Activated gamma-delta T cell (primary cell): Measurements from ENCODE around the gene EFCAB11.

Experiments used
- DNase-seq: peaks from one replicate; lab custom pipeline; 2025; lab: John Stamatoyannopoulos, UW

Gene EFCAB11

DNA sequence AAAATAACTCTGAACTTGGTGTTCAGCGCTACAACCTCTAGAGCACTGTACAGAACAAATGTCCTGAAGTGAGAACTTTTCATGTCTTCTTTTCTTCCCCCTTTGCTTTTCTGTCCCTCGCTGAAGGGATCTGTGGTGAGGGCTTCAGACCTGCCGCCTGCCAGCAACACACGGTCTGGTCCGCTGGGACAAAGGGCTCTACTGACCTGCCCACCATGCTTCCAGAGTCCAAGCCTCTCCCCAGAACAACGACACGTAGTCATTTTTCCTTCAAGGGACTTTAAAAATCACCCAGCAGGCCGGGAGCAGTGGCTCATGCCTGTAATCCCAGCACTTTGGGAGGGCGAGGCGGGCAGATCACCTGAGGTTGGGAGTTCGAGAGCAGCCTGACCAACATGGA is 140.4 kb downstream of the EFCAB11 start:
- no peak for DNase-seq

DNA sequence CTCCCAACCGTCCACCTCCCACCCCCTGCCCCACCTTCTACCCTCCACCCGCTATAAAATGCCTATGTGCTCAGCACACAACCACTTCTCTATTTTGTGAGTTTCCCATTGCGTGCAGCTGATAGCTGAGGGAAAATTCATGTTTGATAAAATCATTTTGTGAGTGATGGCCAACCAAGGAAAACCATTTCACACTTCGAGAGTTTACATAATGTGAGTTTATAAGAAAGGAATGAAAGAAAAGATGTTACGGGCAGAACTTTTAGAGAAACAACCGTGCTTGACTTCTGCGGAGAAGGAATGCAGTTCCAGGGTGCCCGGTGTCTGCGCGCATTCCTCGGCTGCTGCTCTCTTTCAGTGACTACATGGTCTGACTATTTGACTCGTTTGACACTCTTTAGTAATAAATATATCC is 140.9 kb downstream of the EFCAB11 start:
- no peak for DNase-seq

DNA sequence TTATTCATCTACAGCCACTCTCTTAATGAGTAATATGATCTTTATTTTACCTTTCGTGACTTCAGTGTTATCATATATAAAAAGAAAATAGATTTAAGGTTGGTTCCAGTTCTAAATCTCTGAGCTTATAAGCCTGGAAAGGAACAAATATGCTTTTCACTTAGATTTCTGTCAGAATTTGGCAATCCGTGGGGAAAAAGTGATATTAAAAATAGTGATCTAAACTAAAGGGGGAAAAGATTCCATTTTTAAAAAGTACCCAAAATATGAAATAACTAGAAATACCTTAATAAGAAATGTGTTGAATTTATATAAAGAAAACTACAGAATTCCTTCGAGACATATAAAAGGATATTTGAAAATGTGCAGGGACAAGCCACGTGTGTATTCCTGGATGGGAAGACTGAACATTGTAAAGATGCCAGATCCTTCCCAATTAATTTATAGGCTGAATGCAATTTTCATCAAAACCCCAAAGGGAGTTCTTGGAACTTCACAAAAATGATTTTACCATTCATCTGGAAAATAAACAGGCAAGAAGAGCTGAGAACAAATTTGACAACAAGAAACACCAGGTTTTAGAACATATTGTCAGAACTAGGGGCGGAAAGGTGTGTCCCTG is 142.5 kb downstream of the EFCAB11 start:
- no peak for DNase-seq

DNA sequence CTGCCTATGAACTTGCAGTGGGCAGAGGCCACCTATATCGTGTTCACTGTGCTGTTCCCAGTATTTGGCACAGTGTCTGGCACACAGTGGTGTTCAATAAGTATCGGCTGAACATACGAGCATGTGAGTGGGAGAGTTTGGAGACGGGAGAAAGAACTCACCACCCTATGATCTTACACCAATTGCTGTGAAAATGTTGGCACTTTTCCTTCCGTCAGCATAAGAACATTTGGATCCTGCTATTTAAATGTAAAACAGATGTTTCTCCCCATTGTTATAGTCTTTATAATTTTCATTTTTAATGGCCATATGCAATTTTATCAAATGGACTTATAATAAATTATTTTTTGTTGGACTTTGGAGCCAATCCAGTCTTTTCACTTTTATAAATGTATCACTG is 144.4 kb downstream of the EFCAB11 start:
- DNase-seq: no peak

DNA sequence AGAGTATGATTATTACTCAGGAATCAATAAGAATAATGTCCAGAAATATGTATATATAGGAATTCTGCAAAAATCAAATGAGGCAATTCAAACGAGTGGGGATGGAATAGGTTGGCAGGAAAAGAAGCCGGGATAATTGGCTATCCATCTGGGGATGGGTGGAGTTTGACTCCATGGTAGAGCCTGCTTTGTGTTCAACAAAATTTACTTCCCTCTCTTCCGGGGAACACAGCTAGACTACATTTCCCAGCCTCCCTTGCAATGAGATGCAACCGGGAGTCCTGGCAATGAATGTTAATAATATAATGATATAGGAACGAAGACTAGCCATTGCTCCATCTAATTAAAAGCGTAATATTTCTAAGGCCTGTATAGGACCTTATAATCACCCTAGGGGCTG is 146.6 kb downstream of the EFCAB11 start:
- DNase-seq: no peak

DNA sequence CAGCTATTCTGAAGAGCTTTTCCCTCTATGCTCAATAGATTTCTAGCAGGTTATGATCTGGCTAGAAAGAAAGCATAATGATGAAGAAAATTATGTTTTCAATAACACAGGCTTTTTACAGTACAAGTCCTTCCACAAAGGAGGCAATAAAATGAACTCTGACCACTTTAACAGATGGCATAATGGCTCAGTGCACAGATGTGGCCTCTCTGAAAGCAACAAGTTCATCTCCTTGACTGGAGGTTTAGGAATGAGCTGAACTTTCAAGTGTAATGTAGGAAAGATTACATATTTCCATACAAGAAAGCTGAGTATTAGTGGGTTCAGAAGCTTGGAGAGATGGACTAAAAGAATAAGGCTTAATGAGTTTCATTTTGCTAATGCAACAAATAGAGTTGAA is 147.4 kb downstream of the EFCAB11 start:
- DNase-seq: no peak

DNA sequence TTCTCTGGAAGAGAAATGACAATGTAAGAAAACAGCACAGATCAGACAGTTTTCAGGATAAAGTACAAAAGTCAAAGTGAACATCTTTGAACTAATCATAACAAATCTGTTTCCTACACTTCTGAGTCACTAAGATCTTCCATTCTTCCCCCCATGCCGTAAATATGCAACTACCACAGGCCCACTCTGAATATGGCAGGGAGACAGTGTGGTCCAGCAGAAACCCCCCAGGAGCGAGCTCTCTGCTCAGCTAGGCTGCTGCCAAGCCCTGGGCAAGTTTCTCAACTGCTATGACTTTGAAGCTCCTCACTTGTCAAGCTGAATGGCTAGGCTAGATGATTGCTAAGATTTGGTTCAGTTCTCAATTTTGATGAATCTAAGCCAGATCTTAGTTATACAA is 148.1 kb downstream of the EFCAB11 start:
- DNase-seq: no peak

DNA sequence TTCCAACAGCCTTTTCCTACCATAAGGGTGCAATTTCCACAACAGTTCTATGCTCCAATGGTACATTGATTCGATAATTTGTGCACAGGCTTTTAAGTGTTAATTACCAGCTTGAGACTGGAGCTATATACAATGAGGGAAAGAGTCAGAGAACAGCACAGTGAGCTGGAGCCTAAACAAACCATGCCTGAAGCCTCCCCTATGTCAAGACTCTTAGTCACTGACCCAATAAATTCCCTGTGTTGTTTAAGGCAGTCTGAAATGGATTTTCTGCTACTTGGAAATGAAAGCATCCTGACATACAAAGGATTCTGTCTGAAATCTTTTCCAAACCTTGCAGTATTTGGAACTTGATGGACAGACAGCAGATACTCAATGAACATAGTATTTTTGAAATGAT is 149.0 kb downstream of the EFCAB11 start:
- DNase-seq: no peak

DNA sequence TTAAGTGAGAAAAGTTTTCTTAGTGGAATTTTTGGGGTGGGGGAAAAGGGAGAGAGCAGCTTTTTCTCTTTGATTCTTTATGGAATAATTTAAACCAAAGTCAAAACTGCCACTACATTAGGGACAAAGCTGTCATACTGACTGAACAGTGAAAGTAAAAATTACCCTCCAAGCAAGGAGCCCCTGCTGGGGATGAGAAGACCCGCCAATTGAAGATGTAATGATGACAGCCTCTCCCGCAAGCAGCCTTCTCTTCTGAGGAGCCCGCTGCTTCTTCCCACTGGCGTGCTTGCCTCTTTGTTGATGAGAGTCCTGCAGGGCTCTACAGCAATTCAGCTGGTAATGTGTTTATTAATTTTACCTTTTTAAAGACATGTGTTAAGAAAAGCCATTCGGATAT is 151.0 kb downstream of the EFCAB11 start:
- DNase-seq: no peak

DNA sequence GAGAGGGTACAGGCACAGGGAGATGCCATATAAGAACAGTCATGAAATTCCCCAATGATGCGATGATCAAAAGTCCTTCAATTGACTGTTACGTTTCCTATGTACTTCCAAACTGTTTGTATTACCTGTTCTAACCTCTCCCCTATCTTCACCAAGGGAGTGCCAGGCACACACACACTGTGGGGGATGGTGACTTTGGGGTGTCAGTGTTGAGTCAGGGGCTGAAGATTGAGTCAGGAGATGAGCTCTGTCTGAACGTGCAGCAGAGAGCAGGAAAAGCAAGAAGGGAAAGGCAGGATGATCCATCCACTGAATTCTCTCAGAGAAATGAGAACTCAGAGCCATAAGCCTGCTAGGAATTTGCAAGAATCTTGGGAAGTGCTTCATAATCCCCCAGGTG is 153.4 kb downstream of the EFCAB11 start:
- no peak for DNase-seq

DNA sequence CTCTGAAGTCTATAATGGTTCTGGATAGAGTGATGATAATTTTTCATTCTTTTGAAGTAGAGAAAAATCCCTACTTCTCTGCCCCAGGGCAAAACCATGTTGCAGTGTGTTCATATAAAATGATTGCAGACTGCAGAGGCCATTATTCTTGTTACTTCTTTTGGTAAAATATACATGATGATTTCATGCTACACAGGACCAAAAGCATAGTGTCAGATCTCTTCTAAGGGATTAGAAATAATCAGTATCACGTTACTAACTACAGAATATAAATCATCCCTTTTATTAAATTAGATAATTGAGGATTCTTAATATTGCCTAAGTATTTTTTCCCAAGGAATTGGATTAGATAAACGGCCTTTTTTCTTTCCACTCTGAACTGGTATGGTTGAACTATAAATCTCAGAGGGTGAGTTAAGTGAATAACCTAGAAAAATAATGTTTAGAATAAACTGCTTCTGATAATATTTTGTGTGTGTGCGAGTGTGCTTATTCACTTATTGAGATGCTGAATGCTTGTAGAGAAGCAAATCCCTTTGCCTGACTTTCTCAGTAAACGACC is 156.2 kb downstream of the EFCAB11 start:
- no peak for DNase-seq

DNA sequence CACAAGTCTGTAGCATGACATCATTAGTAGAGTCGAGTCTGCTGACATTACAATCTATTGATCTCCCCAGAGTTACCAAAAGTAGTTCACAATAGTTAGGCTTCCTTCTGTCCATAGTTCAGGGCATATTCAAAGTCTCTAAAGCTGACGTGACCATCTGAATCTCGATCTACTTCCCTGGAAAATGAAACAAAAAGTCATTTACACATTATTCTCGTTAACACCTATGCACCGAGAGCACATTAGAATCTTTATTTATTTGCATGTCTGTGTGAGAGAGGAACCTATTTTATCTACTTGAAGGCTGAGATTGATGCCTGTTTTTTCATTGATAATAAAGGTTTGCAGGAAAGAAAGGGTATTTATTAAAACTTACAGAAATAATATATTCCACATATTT is 157.4 kb downstream of the EFCAB11 start:
- no peak for DNase-seq

DNA sequence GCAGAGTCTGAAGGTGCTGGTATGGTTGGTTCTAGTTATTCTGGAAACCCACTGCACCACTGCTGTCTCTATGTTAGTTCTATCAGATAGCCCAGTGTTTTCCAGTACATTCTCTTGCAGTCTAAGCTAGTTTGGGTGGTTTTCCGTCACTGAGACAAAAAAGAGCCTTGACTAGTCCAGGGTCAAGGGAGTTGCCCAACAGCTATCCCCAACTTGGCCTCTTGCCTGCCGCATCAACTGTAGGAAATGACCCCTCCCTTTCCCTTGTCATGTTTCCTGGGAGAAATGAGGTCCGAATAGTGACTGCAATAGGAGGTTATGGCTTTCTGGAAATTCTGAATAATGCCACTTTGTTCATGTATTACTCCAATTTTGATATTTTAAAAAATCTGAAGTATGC is 160.4 kb downstream of the EFCAB11 start:
- DNase-seq: no peak

DNA sequence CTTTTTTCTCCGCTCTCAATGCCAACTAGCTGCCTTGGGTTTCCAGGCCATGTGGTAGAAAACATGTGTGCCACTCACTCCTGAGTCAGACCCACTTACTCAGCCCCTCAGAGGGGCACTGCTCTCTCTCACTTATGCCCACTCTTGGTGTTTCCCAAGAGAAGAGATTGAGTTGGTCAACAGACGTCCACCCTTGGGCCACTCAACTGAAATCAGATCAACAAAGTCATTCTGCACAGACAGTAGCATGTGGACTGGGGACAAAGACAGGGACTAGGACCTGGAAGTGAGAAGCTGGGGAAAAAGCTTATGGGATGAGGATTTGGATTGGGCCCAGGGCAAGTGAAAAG is 161.2 kb downstream of the EFCAB11 start:
- no peak for DNase-seq

DNA sequence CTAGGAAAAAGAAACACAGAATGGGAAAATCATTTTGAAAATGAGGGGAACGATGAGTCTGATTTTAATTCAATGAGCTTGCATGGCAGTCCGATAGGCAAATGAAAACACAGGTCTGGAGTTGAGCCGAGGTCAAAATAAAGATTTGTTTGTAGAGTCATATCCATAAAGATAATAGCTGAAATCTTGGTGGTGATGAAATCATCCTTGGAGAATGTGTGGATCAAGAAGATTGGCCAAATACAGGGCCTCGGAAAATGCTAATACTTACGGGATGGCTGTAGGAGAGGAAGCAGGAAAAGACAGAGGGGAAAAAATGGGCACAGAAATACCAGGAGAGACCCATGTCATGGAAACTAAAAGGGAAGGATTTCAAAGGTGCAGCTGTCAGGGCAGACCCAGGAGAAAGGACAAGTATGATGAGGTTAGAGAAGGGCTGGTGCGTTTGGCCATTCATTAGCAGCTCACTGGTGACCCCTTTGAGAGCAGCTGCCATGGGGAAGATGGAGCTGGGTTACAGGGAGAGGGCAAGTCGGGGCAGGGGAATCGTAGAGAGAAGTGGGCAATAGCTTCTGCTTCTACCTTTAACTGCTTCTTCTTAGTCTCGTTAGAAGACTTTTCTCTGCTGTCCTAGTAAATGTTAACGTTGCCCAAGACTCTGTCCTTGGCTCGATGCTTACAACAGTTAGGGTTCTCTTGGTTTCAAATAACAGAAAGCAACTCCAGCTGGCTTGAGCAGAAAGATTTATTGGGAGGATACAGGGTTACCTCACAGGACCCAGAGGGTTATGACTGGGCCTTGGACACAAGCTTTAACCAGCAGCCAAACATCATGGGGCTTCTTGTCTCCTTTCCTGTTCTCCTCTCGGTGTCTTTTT is 161.8 kb downstream of the EFCAB11 start:
- no peak for DNase-seq

DNA sequence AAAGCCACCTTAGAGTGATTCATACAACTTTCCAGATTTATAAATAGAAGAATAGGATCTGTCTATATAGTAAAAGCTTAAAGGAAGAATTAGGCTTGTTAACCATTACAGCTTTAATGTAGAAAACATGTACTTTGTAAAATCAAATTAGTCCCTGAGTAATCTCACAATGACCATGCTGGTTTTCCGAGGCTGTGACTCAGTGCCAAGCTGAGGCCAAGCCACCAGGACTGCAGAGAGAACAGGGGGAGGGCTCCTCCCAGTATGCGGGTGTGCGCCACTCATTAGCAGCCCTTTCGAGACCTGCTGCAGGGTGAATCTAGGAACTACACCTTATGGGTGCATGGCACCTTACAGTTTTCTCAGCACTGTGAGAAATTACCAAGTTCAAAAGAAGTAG is 167.0 kb downstream of the EFCAB11 start:
- no peak for DNase-seq

DNA sequence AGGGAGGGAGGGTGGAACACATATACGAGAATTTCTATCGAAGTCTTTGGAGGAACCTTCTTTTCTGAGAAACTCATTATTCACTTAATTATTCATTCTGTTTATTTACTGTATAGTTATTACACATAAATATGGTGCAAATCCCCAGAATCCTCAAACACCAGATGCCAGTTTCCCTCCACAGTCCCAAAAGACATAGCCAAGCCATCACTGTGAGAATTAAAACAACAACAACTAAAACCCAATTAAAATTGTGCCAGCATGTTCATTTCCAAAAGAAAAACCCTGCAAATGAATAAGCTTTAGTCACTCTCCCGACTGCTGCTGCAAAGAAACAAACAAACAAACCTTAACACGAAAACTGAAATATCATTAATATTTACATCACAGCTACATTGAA is 173.5 kb downstream of the EFCAB11 start:
- DNase-seq: no peak

DNA sequence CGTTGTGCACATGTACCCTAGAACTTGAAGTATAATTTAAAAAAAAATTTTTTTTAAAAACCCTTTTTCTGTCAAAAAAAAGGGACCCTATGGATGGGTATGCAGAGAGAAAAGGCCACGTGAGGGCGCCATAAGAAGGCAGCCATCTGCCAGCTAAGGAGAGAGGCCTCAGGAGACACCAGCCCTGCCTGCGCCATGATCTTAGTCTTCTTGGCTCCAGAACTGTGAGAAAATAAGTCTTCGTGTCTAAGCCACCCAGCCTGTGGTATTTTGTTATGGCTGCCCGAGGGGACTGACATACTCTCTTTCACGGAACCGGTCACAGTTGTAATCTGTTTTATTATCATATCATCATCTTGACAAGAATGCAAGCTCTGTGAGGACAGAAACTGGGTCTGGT is 174.8 kb downstream of the EFCAB11 start:
- no peak for DNase-seq

DNA sequence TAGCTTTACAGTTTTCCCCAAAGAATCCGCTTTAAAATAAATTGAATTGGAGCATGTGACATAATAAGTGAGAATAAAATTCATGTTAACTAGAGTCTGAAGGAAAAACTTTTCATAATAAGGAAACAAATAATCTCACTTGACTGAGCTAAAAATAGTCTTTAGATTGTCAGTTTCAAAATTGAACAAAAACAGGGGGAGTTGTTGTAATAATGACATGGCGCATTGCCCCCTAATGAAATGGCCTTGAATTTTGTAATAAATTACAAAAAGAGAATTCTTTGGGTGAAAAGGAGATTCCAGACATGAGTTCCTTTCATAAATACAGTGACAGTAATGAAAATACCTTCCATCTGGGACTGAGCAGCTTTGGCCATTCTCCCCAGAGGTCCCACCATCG is 178.6 kb downstream of the EFCAB11 start:
- DNase-seq: no peak

DNA sequence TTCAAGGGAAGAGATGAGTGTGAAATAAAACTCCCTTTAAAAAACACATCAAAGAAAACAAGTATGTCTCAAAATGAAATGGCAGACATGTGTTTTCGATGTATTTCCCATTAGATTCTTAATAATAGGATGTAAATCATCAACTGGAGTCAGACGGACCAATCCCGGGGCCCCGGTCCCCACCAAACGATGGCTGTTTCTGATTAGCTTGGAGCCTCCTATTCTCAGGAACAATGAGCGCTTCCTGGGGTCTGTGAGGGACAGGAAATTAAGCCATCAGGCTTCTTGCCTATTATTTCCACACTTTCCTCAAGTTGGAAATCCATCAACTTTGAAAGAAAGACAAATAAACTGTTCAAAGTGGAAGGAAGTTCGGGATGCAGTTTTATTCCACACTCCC is 179.4 kb downstream of the EFCAB11 start:
- DNase-seq: no peak

DNA sequence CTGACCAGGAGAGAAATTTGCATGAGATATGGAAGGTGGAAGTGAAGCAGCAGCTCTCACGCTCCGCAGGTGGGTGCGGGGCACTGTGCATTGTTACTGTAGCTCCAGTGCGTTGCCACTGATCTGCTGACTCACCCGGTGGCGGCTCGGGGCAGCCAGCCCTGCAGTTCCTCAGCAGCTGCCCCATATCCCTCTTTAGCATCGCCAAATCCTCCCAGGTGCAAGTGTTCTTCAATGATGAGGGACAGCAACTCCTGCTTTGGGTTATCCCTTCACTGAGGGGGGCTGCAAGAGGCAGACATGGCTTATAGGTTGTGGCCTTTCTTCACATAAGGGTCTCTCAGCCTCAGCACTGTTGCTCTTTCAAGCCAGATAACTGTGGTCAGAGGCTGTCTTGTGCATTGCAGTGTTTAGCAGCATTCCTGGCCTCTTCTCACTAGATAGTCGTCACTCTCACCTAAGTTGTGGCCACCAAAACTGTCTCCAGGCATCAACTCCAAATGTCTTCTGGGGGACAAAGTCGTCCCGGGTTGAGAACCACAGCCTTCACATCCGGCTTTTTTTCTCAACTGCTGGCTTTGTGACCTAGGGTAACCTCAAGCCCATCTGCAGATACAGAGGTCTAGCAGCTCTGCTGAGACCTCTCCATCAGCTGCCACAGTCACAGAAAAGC is 180.8 kb downstream of the EFCAB11 start:
- DNase-seq: peak; percentile 34

DNA sequence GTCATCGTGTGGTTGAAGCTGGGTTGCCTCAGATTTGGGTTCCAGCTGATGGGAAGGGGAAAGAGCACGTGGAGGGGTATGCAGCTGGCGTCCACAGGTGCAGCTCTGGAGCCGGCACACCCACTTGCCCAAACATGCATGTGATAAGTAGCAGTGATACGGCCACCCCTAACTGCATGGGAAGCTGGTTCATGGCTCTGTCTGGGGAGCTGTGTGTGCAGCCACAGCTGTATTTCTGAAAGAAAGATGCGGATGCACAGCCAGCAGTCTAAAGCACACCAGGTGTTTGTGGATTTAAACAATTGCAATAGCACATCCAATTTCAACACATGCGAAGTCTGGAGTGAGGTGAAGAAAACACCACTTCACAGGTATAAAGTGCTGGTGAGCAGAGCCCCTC is 181.4 kb downstream of the EFCAB11 start:
- DNase-seq: no peak

DNA sequence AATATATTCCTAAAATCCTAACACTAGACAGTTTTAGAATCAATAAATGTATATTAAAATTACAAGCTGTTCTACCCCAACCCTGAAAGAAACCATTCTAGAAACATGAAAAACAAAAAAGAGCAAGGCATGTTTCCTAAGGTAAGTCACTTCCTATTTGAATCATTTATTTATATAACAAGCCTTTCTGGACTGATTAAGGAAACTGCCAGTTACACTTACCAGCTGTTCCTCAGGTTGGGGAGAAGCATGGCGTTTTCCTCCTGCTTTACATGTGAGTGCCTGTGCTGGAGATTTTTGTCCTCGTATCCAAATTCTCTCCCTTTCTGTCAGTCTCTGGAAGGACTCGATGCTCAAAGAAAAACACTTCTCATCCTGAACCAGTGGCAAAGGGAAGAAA is 183.3 kb downstream of the EFCAB11 start:
- no peak for DNase-seq
